Mucosa of descending colon (tissue), 3 donors: ENCODE results near the gene HSF5. TPM values are rescaled to one million over a fixed set of nuclear protein-coding genes. Genes with fewer than 3 reads are reported as not detected.

Experiments
- ATAC-seq: fragments of 200-7000 bp; cut with Tn5 transposase; one replicate; pipeline ENCODE4 v1.9.1; 2020; ENCODE audit warnings: mild to moderate bottlenecking, moderate library complexity
- DNase-seq, 3 donors: peaks; one replicate each; pipeline ENCODE4 v3.0.0-alpha.2; 2020
- H3K36me3 ChIP-seq: fragments of 200-600 bp; one replicate; pipeline ENCODE4 v1.8.0; 2021; ENCODE audit warnings: low read depth, mild to moderate bottlenecking
- H3K4me1 ChIP-seq: fragments of 200-600 bp; one replicate; pipeline ENCODE4 v1.8.0; 2021; ENCODE audit warnings: low read depth, mild to moderate bottlenecking
- H3K4me3 ChIP-seq: fragments of 200-600 bp; one replicate; pipeline ENCODE4 v1.8.0; 2021; ENCODE audit warnings: mild to moderate bottlenecking
- H3K9me3 ChIP-seq: fragments of 200-600 bp; one replicate; pipeline ENCODE4 v1.8.0; 2021; ENCODE audit warnings: mild to moderate bottlenecking
- CTCF ChIP-seq: fragments of 200-600 bp; IDR thresholded peaks from one replicate; pipeline ENCODE4 v1.8.0; 2022; ENCODE audit warnings: antibody characterized with exemption, mild to moderate bottlenecking
- intact Hi-C, 2 donors: fragments of 100-400 bp; cut with DNase I in 1 of 2; cut with micrococcal nuclease in 1 of 2; formaldehyde crosslinking; loops; one replicate each; pipeline versions ENCODE4 v1.11.0 to v1.11.1; 2022; cut with DNase I, micrococcal nuclease
- total RNA-seq, 3 donors: library from RNA; stranded (reverse); fragmentation: NEBNext Ultra II Directional in 2 of 3; extraction: Animal tissue kit (Norgen Biotek cat#: 25700) in 2 of 3; gene quantifications; one replicate each; pipeline versions ENCODE4 v1.2.1 to v1.2.4, GENCODE V29; 2021 to 2023
- donor health status: DM: no; HTN: no; CAD: no; lungs with moderate emphysema.
- donor health status: DM: no; HTN: no; CAD: no.
- donor health status: DM: no; HTN: yes; CAD: no.

Gene HSF5
- total RNA-seq, 3 donors from 2014 or later = 0.07 to 0.09 TPM; not detected in 1

GRCh38 chr17:58378733-58379510 is 109.3 kb downstream of the HSF5 start:
- Histone ChIP-seq H3K36me3 (no peaks in the 10 kb centered on the region), H3K4me1 (peaks cover 70% of the 10 kb centered on the region), H3K4me3 (no peak overlapping the region), H3K9me3 (no peaks in the 10 kb centered on the region)
- no peak for TF ChIP-seq CTCF
- ATAC-seq (no peak), DNase-seq (no peak)
- intact Hi-C loops = no loop called here

GRCh38 chr17:58377661-58378060 is 110.5 kb downstream of the HSF5 start:
- DNase-seq = peak in 2 of 3 donors; percentile 34 to 79
- Histone ChIP-seq H3K4me1 (peaks cover 57% of the 10 kb centered on the region), H3K4me3 (no peak overlapping the region), H3K36me3 (no peaks in the 10 kb centered on the region), H3K9me3 (no peaks in the 10 kb centered on the region)
- ATAC-seq = peak; percentile 59
- intact Hi-C loops = no loop called here
- TF ChIP-seq CTCF = no peak

- peaks cover 53% of the 10 kb centered on the region for H3K4me1 ChIP-seq
- ATAC-seq = peak; percentile 74
- intact Hi-C loops = no loop called here
- H3K9me3 ChIP-seq = no peaks in the 10 kb centered on the region
- DNase-seq = peak in 2 of 3 donors; percentile 47 to 78
- no peaks in the 10 kb centered on the region for H3K36me3 ChIP-seq
- no peak overlapping the region for H3K4me3 ChIP-seq
- TF ChIP-seq CTCF = no peak
Observed at GRCh38 chr17:58377093-58377601, 111.1 kb downstream of the HSF5 start.

- H3K9me3 ChIP-seq = no peaks in the 10 kb centered on the region
- peaks cover 47% of the 10 kb centered on the region for H3K4me1 ChIP-seq
- ATAC-seq (no peak), DNase-seq (no peak)
- H3K36me3 ChIP-seq = no peaks in the 10 kb centered on the region
- intact Hi-C loops = no loop called here
- TF ChIP-seq CTCF = no peak
- H3K4me3 ChIP-seq = no peak overlapping the region
Observed at GRCh38 chr17:58376472-58377000, 111.7 kb downstream of the HSF5 start.

- Histone ChIP-seq H3K4me1 (peaks cover 46% of the 10 kb centered on the region), H3K36me3 (no peaks in the 10 kb centered on the region), H3K9me3 (no peaks in the 10 kb centered on the region), H3K4me3 (no peak overlapping the region)
- no peak for TF ChIP-seq CTCF
- DNase-seq = peak in 1 of 3 donors; percentile 46
- peak; percentile 28 for ATAC-seq
- intact Hi-C loops = no loop called here
Observed at GRCh38 chr17:58375811-58376210, 112.4 kb downstream of the HSF5 start.
